Subcutaneous adipose tissue (tissue), 4 donors: ENCODE data around the gene SLC6A20. TPM values are rescaled to one million over a fixed set of nuclear protein-coding genes. Genes with fewer than 3 reads are reported as not detected.

Experiments used
- total RNA-seq, 4 donors: library from RNA; depleted of rRNA; stranded (reverse); fragments of >200 nt; gene quantifications; one replicate each; pipeline ENCODE4 v1.1.0, GENCODE V29; 2016
- TF ChIP-seq, protein P1 (sequence below): fragments of 450-650 bp; IDR thresholded peaks from one replicate; pipeline ENCODE4 v1.5.1; 2016; ENCODE audit warnings: low read depth, mild to moderate bottlenecking, control low read depth, antibody characterized with exemption, moderate library complexity

Gene SLC6A20
- total RNA-seq, 4 donors from 2014 or later, result 0.22 TPM; not detected in 3

DNA sequence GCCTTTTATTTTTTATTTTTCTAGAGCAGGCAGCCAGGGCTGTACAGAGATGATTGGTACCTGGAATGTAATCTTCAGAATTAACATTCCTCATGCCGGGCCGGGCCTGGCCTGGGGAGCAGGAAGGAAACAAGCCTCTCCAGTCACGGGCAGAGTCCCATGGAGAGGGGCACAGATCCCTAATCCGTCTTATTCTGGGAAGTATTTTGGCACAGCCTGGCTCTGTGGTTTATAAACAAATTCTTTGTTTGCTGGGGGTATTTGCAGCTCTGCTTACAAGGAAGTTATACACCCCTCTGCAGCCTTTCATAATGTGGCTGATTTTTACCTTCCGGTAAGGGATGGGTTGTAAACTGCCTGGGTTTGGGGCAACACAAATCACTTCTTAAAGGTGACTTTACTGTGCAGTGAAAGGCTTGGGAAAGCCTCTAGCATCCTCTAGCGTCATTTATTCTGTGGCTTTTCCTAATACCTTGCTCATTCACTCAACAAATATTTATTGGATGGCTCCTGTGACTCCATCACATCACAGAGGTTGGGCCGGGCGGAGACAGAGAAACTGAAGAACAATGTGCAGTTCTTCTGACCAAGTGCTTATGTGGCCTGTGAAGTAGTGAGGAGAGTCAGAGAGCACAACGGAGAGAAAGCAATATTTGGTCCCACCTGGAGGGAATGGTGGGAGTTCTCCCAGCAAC is 2.7 kb downstream of the SLC6A20 start:
- TF ChIP-seq, protein P1, sequence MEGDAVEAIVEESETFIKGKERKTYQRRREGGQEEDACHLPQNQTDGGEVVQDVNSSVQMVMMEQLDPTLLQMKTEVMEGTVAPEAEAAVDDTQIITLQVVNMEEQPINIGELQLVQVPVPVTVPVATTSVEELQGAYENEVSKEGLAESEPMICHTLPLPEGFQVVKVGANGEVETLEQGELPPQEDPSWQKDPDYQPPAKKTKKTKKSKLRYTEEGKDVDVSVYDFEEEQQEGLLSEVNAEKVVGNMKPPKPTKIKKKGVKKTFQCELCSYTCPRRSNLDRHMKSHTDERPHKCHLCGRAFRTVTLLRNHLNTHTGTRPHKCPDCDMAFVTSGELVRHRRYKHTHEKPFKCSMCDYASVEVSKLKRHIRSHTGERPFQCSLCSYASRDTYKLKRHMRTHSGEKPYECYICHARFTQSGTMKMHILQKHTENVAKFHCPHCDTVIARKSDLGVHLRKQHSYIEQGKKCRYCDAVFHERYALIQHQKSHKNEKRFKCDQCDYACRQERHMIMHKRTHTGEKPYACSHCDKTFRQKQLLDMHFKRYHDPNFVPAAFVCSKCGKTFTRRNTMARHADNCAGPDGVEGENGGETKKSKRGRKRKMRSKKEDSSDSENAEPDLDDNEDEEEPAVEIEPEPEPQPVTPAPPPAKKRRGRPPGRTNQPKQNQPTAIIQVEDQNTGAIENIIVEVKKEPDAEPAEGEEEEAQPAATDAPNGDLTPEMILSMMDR, result no peak

- TF ChIP-seq, protein P1, result no peak
Measured at GRCh38 chr3:45792516-45793172, 3.7 kb downstream of the SLC6A20 start.

DNA sequence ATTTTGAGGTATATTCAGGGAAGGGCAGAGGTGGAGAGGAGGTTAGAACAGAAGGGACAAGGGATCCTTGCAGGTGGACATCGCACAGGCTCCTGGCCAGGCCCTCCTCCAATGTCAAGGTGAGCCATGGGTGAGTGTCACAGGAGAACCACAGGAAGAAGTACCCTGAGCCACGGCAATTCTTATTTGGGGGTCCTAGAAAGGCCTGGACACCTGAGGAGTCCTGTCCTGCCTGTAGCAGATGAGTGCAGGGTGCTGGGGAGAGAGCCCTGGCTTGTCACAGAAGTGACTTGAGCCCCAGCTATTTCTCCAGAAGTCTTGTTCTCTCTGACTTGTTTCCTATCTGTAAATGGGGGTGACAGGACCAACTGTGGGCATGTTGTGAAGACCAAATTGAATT is 4.3 kb downstream of the SLC6A20 start:
- TF ChIP-seq, protein P1, result no peak

GRCh38 chr3:45790596-45790995 is 5.7 kb downstream of the SLC6A20 start:
- TF ChIP-seq, protein P1, result no peak

- TF ChIP-seq, protein P1, result no peak
Measured at GRCh38 chr3:45789235-45789812, 7.0 kb downstream of the SLC6A20 start.

DNA sequence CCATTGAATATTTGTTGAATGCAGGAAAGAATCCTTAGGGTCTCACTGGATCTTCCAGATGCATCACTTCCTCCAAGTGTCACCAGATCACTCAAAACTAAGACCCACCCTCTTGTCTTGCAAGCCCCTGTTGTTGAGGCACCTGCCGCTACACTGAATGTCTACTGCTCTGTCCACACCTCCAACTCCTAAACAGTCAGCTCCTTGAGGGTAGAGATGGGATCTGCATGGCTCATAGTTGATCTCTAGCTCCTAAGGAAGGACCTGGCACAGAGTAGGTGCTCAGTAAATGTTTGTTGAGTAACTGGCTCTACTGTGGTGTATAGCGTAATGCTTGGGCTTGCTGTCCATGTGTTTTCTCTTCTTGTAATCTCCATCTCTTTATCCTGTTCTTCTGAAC is 8.8 kb downstream of the SLC6A20 start:
- TF ChIP-seq, protein P1, result no peak

GRCh38 chr3:45786801-45787495 is 9.4 kb downstream of the SLC6A20 start:
- TF ChIP-seq, protein P1, result no peak
